ENCODE measurements around the gene TTC32. TPM values are rescaled to one million over a fixed set of nuclear protein-coding genes. Genes with fewer than 3 reads are reported as not detected.
A peak's percentile ranks its signal among the peaks of the same experiment; 100 is the strongest.

TTC32 gene
- total RNA-seq, 1 donor from 2014 or later = not detected

- Histone ChIP-seq H3K36me3 (peaks cover 8 to 11% of the 10 kb centered on the region in 2 donors), H3K9me3 (no peaks in the 10 kb centered on the region), H3K4me1 (no peaks in the 10 kb centered on the region), H3K4me3 (no peak overlapping the region), H3K27me3 (no peaks in the 10 kb centered on the region), H3K27ac (no peak overlapping the region)
- intact Hi-C loops (cut with DNase I) = no loop called here
- no peak for TF ChIP-seq CTCF (IDR thresholded peaks at IDR 0.05)
- DNase-seq (ENCODE audit: low spot score in 2 of 2) = no peak
Measured at GRCh38 chr2:19942199-19942598, 40.4 kb upstream of the TTC32 start.

GRCh38 chr2:19937004-19937403 lies 35.2 kb upstream of the TTC32 start:
- no peak for TF ChIP-seq CTCF (IDR thresholded peaks at IDR 0.05)
- Histone ChIP-seq H3K27me3 (no peaks in the 10 kb centered on the region), H3K27ac (no peak overlapping the region), H3K9me3 (no peaks in the 10 kb centered on the region), H3K4me3 (no peak overlapping the region), H3K36me3 (peaks cover 8 to 16% of the 10 kb centered on the region in 2 donors), H3K4me1 (no peaks in the 10 kb centered on the region)
- DNase-seq (ENCODE audit: low spot score in 2 of 2) = no peak
- intact Hi-C loops (cut with DNase I) = no loop called here

GRCh38 chr2:19936203-19936602 lies 34.4 kb upstream of the TTC32 start:
- no peak overlapping the region for H3K27ac ChIP-seq
- H3K4me1 ChIP-seq = no peaks in the 10 kb centered on the region
- no peak for TF ChIP-seq CTCF (IDR thresholded peaks at IDR 0.05)
- peaks cover 8 to 16% of the 10 kb centered on the region in 2 donors for H3K36me3 ChIP-seq
- H3K27me3 ChIP-seq = no peaks in the 10 kb centered on the region
- no peak for DNase-seq (ENCODE audit: low spot score in 2 of 2)
- intact Hi-C loops (cut with DNase I) = no loop called here
- H3K9me3 ChIP-seq = no peaks in the 10 kb centered on the region
- H3K4me3 ChIP-seq = no peak overlapping the region

- H3K36me3 ChIP-seq = peaks cover 21 to 27% of the 10 kb centered on the region in 2 donors
Measured at GRCh38 chr2:19933351-19933981, 31.7 kb upstream of the TTC32 start.

GRCh38 chr2:19932928-19933327 lies 31.1 kb upstream of the TTC32 start:
- no peaks in the 10 kb centered on the region for H3K27me3 ChIP-seq
- intact Hi-C loops (cut with DNase I) = no loop called here
- H3K9me3 ChIP-seq = peaks cover 4 to 17% of the 10 kb centered on the region in 2 donors
- DNase-seq (ENCODE audit: low spot score in 2 of 2) = no peak
- no peak overlapping the region for H3K4me3 ChIP-seq
- no peaks in the 10 kb centered on the region for H3K4me1 ChIP-seq
- no peak for TF ChIP-seq CTCF (IDR thresholded peaks at IDR 0.05)
- no peak overlapping the region for H3K27ac ChIP-seq
- peaks cover 25 to 29% of the 10 kb centered on the region in 2 donors for H3K36me3 ChIP-seq

More at GRCh38 chr2:19933351-19933981, 31.7 kb upstream of the TTC32 start:
- H3K4me1 ChIP-seq = no peaks in the 10 kb centered on the region
- TF ChIP-seq CTCF (IDR thresholded peaks at IDR 0.05) = no peak
- H3K27me3 ChIP-seq = no peaks in the 10 kb centered on the region
- H3K27ac ChIP-seq = peak overlapping the region in 1 of 2 donors; percentile 0
- intact Hi-C loops (cut with DNase I) = no loop called here
- H3K9me3 ChIP-seq = peaks cover 0 to 11% of the 10 kb centered on the region in 2 donors
- no peak overlapping the region for H3K4me3 ChIP-seq
- DNase-seq (ENCODE audit: low spot score in 2 of 2) = no peak

Measured in ascending aorta (tissue), 2 donors.